GM21737 (cell line): ENCODE data around the gene ITGA2B.
"Not testable (repeated sequence)": the region's sequence is repeated elsewhere in the genome, so short reads cannot be mapped to it uniquely, and the experiment has no call there.

Experiments
- ATAC-seq: cut with Tn5 transposase; IDR thresholded peaks from one replicate; pipeline ENCODE4 v1.9.1; 2021; ENCODE audit warnings: mild to moderate bottlenecking, moderate library complexity; ENCODE audit not compliant: unreplicated experiment

The ITGA2B gene

GRCh38 chr17:44394112-44394511 is 4.7 kb upstream of the ITGA2B start:
- ATAC-seq: not testable (repeated sequence)

- no peak for ATAC-seq
Observed at GRCh38 chr17:44390250-44390870, 911 bp upstream of the ITGA2B start.

GRCh38 chr17:44389723-44390202 is 314 bp upstream of the ITGA2B start:
- ATAC-seq: no peak

- no peak for ATAC-seq
Observed at GRCh38 chr17:44387804-44388203, 1.6 kb downstream of the ITGA2B start.

- ATAC-seq: no peak
Observed at GRCh38 chr17:44386182-44386525, 3.3 kb downstream of the ITGA2B start.

GRCh38 chr17:44385287-44386181 is 3.9 kb downstream of the ITGA2B start:
- ATAC-seq: peak; percentile 59

- no peak for ATAC-seq
Observed at GRCh38 chr17:44384823-44385286, 4.6 kb downstream of the ITGA2B start.

- no peak for ATAC-seq
Observed at GRCh38 chr17:44384281-44384822, 5.1 kb downstream of the ITGA2B start.

- no peak for ATAC-seq
Observed at GRCh38 chr17:44383861-44384260, 5.6 kb downstream of the ITGA2B start.

- no peak for ATAC-seq
Observed at GRCh38 chr17:44383363-44383762, 6.1 kb downstream of the ITGA2B start.

GRCh38 chr17:44382917-44383316 is 6.5 kb downstream of the ITGA2B start:
- ATAC-seq: no peak

GRCh38 chr17:44381810-44382305 is 7.6 kb downstream of the ITGA2B start:
- no peak for ATAC-seq

- no peak for ATAC-seq
Observed at GRCh38 chr17:44380767-44381166, 8.7 kb downstream of the ITGA2B start.

GRCh38 chr17:44379887-44380286 is 9.6 kb downstream of the ITGA2B start:
- ATAC-seq: no peak

- no peak for ATAC-seq
Observed at GRCh38 chr17:44378171-44378705, 11.2 kb downstream of the ITGA2B start.

- no peak for ATAC-seq
Observed at GRCh38 chr17:44376779-44377178, 12.7 kb downstream of the ITGA2B start.

- no peak for ATAC-seq
Observed at GRCh38 chr17:44376124-44376523, 13.3 kb downstream of the ITGA2B start.

GRCh38 chr17:44375196-44376017 is 14.0 kb downstream of the ITGA2B start:
- no peak for ATAC-seq

- no peak for ATAC-seq
Observed at GRCh38 chr17:44374306-44375195, 14.9 kb downstream of the ITGA2B start.
